Muscle layer of colon (tissue), 2 donors: ENCODE results near the gene SIM1.

Source experiments
- H3K27ac ChIP-seq: one replicate; pipeline ENCODE4 v1.7.0; 2013; ENCODE audit warnings: low read depth, mild to moderate bottlenecking, low read length, moderate library complexity
- H3K27me3 ChIP-seq, 2 donors: one replicate each; pipeline ENCODE4 v1.7.0; 2013; ENCODE audit warnings: low read length in 2 of 2, mild to moderate bottlenecking in 2 of 2; ENCODE audit not compliant: insufficient read depth in 2 of 2, control insufficient read depth in 1 of 2
- H3K36me3 ChIP-seq: one replicate; pipeline ENCODE4 v1.7.0; 2013; ENCODE audit warnings: mild to moderate bottlenecking, low read length; ENCODE audit not compliant: insufficient read depth
- H3K4me1 ChIP-seq: one replicate; pipeline ENCODE4 v1.7.0; 2013; ENCODE audit warnings: mild to moderate bottlenecking, low read length; ENCODE audit not compliant: insufficient read depth
- H3K4me3 ChIP-seq, 2 donors: one replicate each; pipeline ENCODE4 v1.7.0; 2013; ENCODE audit warnings: low read length in 2 of 2, low read depth in 1 of 2, mild to moderate bottlenecking in 1 of 2, moderate library complexity in 1 of 2
- H3K9ac ChIP-seq: one replicate; pipeline ENCODE4 v1.7.0; 2013; ENCODE audit warnings: low read length
- H3K9me3 ChIP-seq: one replicate; pipeline ENCODE4 v1.7.0; 2013; ENCODE audit warnings: mild to moderate bottlenecking, low read length
- donor health status: abdominal sarcoma.
- donor health status: Adenocarcinoma of cecum.

The SIM1 gene

DNA sequence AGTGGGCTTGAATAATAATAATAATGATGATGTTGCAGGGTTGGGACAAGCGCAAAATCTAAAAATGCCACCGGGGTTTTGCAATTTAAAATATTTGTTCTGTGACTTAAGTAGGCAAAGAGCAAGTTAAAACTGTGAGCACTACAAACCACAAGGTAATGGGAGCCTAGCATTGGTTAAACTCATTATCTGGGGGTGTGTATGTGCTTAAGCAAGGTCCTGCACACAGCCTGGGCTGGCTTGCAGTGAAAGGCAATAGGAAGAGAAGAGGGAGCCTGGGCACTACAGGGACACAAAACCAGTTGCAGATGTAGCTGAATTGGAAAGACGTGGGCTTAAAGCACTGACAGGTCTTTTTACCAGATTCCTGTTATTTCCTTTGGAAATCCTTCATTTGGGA, 11.7 kb downstream of the SIM1 start:
- Histone ChIP-seq H3K4me3 (no peak overlapping the region), H3K36me3 (no peaks in the 10 kb centered on the region), H3K9ac (no peak overlapping the region), H3K27me3 (peaks cover 69 to 90% of the 10 kb centered on the region in 2 donors), H3K27ac (no peak overlapping the region), H3K4me1 (peaks cover 4% of the 10 kb centered on the region), H3K9me3 (peaks cover 14% of the 10 kb centered on the region)

DNA sequence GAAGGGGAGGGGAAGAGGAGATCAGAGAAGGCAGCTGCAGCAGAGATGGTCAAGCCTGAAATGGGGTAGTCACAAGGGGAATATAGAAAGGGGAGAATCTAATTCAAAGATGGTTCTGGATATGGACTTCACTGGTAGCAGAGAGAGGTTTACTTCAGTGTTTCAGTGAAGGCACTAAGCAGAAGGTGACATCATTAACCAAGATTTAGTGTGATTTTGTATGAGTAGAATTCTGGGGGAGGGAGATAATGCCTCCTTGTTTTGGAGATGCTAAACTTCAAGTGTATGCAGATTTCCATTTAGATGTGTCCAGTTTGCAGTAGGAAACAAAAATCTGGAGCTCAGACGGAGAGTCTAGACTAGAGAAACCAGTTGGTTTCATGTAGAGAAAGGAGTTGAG, 13.1 kb downstream of the SIM1 start:
- Histone ChIP-seq H3K27ac (no peak overlapping the region), H3K9ac (no peak overlapping the region), H3K27me3 (peaks cover 70 to 90% of the 10 kb centered on the region in 2 donors), H3K4me3 (no peak overlapping the region), H3K4me1 (peaks cover 4% of the 10 kb centered on the region), H3K36me3 (no peaks in the 10 kb centered on the region), H3K9me3 (peaks cover 14% of the 10 kb centered on the region)

DNA sequence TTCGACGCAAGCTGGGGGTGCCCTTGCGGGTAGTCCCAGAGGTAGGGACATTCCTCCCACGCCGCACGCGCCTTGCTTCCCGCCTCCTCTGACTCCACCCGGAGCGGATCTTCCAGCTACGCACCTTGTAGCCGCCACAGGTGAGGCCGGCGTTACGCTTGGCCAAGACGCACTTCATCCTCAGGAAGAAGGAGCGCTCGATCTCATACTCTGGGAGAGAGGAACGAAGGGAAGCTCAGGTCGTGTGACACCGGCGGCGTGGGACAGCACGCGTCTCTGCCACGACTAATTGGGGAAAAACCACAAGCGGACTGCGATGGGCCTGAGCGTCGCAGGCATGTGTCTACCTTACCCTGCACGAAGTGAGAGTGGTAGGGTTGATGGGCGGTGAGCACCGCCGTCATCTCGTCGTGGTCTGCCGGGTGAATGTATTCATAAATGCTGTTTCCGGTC, 15.5 kb downstream of the SIM1 start:
- H3K36me3 ChIP-seq: no peaks in the 10 kb centered on the region
- no peak overlapping the region for H3K4me3 ChIP-seq
- H3K27ac ChIP-seq: no peak overlapping the region
- H3K27me3 ChIP-seq: peaks cover 68 to 88% of the 10 kb centered on the region in 2 donors
- H3K9me3 ChIP-seq: no peaks in the 10 kb centered on the region
- H3K9ac ChIP-seq: no peak overlapping the region
- no peaks in the 10 kb centered on the region for H3K4me1 ChIP-seq

DNA sequence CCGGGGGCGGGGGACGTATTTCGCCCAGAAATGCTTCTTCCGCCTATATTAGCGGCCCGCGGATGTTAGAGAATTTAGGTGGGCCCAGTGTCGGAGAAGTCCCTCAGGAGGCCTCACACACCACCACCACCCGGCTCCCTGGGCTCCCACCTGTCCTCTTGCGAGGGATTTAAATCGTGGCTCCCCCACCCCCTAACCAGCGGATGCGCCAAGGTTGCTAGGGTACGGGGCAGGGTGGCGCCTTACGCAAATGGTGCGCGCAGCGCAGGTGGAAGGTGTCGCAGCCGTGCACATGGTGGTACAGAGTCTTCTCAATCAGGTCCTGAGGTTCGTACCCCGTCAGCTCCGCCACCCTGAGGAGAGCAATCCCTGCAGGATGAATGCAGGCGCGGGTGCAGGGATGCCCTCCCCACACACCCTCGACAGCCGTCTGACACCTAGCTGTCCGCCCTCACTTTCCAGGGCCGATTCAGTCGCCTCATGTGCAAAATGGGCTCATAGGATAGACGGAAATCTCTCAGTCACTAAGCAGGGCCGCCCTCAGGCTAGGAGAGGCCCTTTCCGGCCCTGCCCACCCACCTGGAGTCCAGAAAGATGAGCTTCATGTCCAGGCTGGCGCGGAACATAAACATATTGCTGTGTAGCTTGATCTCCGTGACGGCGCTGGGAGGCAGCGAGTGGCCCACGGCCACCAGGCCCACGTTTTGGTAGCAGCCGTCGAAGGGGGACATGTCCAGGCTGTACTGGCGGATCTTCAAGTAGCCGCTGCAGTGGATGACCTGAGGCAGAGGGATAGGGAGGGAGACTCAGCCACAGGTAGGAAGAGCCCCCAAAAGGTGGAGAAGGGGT, 16.6 kb downstream of the SIM1 start:
- H3K4me3 ChIP-seq: no peak overlapping the region
- H3K36me3 ChIP-seq: no peaks in the 10 kb centered on the region
- peaks cover 59 to 80% of the 10 kb centered on the region in 2 donors for H3K27me3 ChIP-seq
- H3K27ac ChIP-seq: no peak overlapping the region
- no peaks in the 10 kb centered on the region for H3K4me1 ChIP-seq
- H3K9me3 ChIP-seq: no peaks in the 10 kb centered on the region
- H3K9ac ChIP-seq: no peak overlapping the region

DNA sequence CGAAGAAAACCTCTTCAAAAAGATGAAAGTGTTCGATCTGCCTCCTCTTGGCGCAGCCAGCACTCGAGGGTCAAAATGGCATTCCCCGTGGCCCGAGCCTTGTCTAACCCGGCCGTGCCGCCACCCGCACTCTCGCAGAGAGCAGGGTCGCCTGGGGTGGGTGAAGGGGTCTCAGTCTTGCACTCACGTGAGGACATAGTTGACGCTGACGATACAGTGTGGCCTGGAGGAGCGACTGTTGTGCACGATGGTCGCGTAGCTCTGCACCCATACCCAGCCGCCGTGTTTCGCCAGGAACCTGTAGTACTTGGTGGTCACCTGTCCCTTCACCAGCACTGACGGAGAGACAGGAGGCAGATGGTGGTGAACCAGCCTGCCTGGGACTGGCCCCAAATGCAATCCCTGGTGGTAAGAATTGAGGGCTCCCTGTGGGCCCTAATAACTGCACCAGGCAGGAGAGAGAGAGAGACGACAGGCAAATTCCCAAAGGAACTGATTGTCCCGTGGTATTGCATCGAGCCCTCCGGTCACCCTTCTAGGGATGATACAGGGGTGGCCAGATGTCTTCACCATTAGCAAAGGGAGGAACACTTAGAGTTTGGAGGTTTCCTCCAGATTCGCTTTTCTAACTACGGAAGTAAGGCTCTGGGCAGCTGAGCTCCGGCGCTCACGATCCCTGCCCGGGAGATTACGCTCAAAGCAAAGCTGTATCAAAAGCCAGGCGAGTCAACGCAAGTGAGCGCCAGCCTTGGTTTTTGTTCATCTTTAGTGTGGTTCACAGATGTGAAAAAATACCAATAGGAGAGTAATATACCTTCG, 17.4 kb downstream of the SIM1 start:
- H3K36me3 ChIP-seq: no peaks in the 10 kb centered on the region
- H3K9me3 ChIP-seq: no peaks in the 10 kb centered on the region
- no peaks in the 10 kb centered on the region for H3K4me1 ChIP-seq
- H3K4me3 ChIP-seq: peak overlapping the region in 1 of 2 donors; percentile 4
- H3K9ac ChIP-seq: no peak overlapping the region
- no peak overlapping the region for H3K27ac ChIP-seq
- H3K27me3 ChIP-seq: peaks cover 53 to 72% of the 10 kb centered on the region in 2 donors

DNA sequence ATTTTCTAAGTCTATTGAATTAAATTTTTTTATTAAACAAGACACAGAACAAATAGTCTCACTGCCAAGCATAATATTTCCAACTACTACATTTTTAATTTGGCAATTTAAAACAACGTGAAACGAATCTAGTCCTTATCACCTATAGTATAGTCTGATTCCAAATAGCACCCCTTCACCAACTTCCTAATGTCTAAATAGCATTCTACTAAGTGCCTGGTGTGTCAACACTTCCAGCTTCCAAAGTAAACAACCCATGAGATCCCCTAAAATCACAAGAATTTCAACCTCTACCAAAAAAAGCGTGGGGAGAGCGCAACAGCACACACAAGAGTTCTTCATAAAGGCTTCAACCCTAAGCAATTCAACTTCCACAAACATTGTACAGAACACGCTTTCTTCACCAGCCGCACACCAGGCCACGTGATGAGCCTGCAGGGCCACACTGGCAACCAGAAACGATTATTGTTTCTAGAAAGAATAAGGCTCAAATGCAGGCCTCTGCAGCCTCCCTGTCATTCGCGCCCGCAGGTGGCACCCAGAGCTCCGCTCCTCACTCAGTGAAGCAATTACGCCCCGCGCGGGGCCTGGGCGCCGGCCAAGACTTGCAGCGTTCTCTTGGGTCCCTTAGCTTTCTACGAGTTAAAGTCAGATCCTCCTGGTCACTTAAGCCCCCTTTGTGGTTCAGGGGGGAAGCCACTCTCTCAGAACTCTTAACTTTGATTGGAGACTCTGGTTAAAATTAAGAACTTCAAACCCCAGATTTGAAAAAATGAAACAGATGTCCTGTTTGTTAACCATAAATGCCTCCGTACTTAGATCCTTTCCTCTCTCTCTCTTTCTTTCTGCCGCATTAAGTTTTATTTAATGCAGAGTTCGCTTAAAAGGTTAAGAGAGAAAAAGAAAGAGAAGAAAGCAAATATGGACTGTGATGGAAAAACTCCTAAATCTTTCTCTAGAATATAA, 18.3 kb downstream of the SIM1 start:
- no peaks in the 10 kb centered on the region for H3K9me3 ChIP-seq
- no peak overlapping the region for H3K9ac ChIP-seq
- H3K36me3 ChIP-seq: no peaks in the 10 kb centered on the region
- H3K4me3 ChIP-seq: peak overlapping the region in 1 of 2 donors; percentile 4
- H3K27ac ChIP-seq: no peak overlapping the region
- peaks cover 53 to 63% of the 10 kb centered on the region in 2 donors for H3K27me3 ChIP-seq
- no peaks in the 10 kb centered on the region for H3K4me1 ChIP-seq

DNA sequence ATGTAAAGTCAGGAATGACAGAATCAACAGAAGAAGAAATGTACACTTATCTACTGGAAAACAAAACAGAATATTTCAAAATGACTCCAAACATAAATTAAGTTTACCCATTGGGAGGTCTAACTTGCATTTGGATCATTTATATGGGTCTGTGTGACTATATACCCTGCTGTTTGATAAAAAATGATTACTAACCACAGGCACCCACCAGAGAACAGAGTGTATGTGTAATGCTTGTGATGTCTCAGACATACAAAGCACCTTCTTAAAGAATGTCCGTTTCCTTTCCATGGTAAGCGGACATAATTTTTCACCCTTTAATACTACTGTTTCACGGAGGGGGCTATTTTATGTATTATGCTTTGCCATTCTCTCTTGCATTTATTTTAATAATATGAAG, 19.2 kb downstream of the SIM1 start:
- no peak overlapping the region for H3K9ac ChIP-seq
- no peaks in the 10 kb centered on the region for H3K36me3 ChIP-seq
- no peak overlapping the region for H3K27ac ChIP-seq
- peaks cover 53 to 62% of the 10 kb centered on the region in 2 donors for H3K27me3 ChIP-seq
- no peaks in the 10 kb centered on the region for H3K4me1 ChIP-seq
- no peak overlapping the region for H3K4me3 ChIP-seq
- H3K9me3 ChIP-seq: no peaks in the 10 kb centered on the region

DNA sequence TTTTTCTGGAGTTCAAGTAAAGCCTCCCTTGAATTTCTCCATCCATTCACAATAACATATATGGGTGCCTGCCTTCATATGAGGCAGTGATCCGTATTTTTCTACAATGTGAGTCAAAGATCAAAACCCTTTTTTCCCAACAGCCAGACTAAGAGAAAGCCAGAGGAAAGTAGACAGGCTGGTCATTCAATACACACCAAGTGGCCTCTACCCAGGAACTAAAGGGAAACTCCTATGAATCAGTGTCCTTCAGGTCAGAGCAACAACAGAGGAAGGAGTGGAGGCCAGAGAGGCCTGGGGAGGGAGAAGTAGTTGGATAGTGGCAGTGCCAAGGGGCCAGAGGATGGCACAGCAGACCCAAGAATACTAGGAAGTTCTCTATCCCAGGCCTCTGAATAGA, 23.8 kb downstream of the SIM1 start:
- Histone ChIP-seq H3K4me3 (no peak overlapping the region), H3K4me1 (no peaks in the 10 kb centered on the region), H3K9ac (no peak overlapping the region), H3K36me3 (no peaks in the 10 kb centered on the region), H3K27me3 (peaks cover 18 to 19% of the 10 kb centered on the region in 2 donors), H3K9me3 (no peaks in the 10 kb centered on the region), H3K27ac (no peak overlapping the region)

DNA sequence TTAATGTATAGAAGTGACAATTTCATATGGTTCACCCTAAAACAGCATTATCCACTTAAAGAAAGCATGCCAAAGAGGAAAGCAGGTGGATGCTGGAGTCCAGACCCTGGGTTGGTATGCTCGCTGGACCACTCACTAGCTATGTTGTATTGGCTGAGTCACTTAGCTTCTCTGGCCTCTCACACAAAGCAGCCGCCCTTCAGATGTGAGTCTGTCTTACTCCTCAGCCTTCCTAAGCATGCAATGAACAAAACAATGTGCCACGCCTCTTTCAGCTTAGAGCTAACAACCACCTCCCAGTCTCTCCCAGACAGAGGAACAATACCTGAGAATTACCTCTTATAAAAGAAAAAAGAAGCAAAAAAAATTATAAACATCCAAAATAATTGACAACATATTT, 29.4 kb downstream of the SIM1 start:
- Histone ChIP-seq H3K4me1 (no peaks in the 10 kb centered on the region), H3K36me3 (no peaks in the 10 kb centered on the region), H3K27me3 (no peaks in the 10 kb centered on the region), H3K9ac (no peak overlapping the region), H3K9me3 (no peaks in the 10 kb centered on the region), H3K27ac (no peak overlapping the region), H3K4me3 (no peak overlapping the region)

DNA sequence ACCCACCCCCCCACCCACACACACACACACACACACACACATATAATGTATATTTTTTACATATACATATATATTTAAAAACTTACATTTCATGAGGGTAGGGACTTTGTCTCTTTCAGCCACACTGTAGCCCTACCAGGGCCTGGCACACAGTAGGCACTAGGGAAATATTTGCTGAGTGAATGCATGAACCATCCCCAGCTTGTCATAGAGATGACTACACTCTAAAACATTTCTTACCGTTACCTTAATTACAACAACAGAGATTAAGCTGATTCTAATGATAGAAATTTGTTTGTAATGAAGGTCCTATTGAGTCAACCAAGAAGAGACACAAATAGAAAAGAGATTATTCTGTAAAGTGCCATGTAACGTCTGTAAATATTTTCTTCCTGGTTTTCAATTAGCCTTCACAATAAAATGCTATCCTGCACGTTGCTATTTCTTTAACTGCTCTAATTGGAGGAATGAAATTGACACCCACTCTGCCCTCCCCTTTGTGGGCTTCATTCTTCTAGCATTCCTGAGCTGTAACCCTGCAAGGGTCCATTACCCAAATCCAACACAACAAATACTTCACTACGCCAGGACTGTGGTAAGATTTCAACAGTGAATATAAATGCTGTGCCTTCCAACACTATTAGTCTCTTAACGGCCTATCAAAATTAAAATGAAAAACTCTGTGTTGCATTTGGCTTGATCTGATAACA, 30.8 kb downstream of the SIM1 start:
- H3K36me3 ChIP-seq: no peaks in the 10 kb centered on the region
- no peaks in the 10 kb centered on the region for H3K27me3 ChIP-seq
- no peaks in the 10 kb centered on the region for H3K4me1 ChIP-seq
- no peaks in the 10 kb centered on the region for H3K9me3 ChIP-seq
- no peak overlapping the region for H3K9ac ChIP-seq
- H3K4me3 ChIP-seq: no peak overlapping the region
- no peak overlapping the region for H3K27ac ChIP-seq
